ENCODE measurements around the gene SLC26A4.

The SLC26A4 gene

DNA sequence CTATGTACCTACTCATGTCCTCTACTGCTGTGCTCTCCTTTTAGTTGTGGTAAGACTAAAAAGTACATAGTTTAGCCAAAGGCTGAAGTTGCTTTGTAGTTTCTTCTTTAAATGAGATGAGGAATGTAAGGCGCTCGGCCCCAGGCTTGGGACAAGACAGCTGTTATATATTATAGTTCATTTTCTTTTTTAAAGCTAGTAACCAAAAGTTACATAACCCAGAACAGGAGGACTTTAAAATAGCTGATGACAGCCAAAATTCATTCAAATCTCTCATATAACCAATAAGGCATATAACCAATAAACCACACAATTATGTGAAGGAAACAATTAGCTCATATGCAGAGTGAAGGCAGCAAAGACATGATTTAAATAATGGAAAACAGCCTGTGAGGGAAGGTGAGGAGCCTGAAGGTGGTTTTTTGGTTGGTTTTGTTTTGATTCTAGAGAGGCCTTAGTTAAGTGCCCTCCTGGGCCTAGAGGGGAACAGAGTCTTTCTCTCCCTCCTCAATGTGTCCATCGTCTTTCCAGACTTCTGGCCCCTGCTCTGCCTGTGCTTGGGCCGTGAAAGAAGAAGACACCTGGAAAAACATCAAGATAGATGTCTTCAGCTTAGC, 35.8 kb downstream of the SLC26A4 start:
- no peak for DNase-seq (ENCODE audit: low read depth in 2 of 2)

DNA sequence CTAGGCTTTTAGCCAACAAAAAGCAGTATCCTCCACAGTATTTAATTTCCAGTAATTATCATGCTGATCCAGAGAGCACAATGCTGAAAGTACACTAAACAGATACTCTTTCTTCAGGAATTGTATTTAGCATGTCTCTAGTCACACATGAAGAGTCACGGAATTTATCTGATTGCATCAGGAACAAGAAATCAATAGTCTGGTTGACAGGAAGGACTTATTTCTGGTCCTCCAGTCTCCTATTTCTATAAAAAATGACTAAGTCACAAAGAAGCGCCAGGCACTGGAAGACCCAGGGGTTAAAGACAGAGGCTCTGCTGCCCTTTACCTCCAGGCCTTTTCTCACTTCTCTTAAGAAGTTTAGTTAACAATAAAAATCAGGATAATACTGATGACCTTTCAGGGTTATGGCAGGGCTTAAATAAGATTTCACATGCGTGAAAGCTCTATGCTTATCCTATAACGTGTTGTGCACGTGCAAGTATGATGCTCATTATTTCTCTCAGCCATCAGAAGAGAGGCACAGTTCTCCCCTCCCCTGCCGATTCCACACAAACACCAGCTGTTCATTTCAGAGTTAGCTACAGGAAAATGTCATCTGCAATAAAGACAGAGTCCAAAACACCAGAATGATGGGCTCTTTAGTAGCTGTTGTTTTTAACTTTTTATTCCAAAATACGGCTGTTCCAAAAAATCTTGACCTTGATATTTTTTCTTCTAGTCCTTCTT, 36.9 kb downstream of the SLC26A4 start:
- DNase-seq (ENCODE audit: low read depth in 2 of 2) = no peak

DNA sequence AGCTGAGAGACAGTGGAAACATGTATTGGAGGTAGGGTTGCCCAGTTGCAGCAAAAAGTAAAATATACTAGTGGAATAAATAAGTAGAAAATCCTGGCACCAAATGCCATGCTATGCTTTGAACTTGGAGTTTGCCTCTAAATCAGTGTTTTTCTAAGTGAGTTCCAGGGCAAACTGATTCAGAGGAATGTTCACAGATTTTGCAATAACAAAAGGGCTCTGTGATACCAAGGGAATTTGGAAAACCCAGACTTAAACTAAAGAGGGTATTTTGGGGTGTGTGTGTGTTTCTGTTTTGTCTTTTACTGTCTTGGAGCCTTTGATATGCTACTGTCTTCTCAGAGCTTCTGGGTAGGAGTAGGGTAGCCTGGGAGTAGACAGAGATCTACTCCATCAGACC, 39.9 kb downstream of the SLC26A4 start:
- DNase-seq (ENCODE audit: low read depth in 2 of 2) = no peak

DNA sequence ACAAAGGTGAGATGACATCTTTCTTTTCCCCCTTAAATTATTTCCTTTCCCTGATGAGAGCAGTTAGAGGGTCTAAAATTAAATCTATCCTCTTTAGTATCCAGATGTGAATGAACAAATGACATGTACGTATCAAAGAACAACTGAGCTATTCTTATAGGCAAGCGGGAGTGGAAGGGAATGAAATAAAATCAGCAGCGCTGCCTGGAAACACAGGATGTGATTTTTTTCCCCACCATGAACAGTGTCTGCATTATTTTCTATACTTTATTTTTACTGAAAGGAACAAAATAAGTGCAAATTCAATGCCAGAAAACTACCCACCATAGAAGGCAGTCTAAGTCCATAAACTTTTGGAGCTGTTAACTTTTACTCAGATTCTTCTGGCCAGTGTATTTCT, 40.6 kb downstream of the SLC26A4 start:
- DNase-seq (ENCODE audit: low read depth in 2 of 2) = no peak

DNA sequence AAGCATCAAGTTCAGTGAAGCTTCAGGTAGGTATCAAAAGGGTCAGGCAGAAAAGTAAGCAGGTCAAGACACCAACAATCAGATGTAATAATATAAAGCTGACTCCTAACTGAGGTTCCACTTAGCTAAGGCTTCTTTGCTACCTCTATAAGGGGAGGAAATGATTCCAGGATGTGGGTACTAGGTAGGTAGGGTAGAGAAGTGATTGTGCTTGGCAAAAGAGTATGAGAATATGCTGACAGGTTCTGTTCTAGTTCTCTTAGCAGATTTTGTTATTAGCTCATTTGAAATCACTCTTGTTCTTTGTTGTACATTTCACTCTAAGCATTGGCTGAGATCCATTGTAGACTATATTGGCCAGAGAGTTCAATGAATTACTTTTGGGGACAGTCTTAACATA, 42.6 kb downstream of the SLC26A4 start:
- no peak for DNase-seq (ENCODE audit: low read depth in 2 of 2)

DNA sequence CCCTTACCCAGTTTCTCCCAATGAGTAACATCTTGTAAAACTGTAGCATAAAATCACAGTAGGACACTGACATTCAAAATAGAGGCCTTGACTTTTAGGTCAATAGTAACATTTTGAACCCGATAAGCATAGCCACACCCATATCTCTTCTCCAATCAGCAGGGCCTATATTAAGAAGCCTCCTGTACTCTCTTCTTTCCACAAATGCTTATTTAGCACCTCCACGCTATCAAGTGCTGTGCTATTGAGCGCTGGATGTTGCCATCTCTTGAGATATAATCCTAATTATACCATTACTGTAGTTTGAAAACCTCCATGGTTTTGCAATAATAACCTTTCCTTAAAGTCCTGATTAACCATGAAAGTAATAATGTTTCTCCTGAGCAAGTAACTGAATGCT, 43.2 kb downstream of the SLC26A4 start:
- no peak for DNase-seq (ENCODE audit: low read depth in 2 of 2)

DNA sequence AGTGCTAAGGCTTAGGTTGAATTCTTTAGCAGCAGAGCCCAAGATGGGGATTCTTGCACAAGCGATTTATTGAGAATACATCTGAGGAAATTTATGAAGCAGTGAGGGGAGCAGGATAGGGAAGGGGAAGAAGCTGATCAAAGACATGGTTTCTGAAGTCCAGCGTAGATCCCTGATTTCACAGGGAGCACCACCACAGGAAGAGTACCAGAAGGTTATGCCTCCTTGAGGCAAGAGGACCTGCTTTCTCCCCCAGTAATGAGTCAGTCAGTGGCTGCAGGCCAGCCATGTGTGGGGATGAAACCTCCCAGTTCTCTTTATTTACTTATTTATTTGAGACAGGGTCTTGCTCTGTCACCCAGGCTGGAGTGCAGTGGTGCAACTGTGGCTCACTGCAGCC, 48.3 kb downstream of the SLC26A4 start:
- DNase-seq (ENCODE audit: low read depth in 2 of 2) = no peak

DNA sequence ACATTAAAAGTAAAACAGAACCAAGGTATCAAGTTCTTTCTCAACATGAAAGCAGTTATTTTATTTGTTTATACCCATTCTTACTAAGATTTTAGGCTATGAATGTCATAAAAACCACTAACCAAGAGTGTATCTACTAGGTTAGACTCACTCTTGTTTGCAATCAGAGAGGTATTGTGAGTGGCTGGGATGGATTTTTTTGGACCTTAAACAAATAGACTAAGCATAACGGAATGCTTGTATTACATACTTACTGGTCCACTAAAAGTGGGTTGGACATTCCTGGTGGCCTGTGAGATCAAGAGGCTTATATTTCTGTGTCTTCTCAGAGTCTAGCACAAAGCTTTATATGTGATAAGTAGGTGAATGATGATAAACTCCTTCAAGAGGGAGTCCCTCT, 50.7 kb downstream of the SLC26A4 start:
- DNase-seq (ENCODE audit: low read depth in 2 of 2) = no peak

DNA sequence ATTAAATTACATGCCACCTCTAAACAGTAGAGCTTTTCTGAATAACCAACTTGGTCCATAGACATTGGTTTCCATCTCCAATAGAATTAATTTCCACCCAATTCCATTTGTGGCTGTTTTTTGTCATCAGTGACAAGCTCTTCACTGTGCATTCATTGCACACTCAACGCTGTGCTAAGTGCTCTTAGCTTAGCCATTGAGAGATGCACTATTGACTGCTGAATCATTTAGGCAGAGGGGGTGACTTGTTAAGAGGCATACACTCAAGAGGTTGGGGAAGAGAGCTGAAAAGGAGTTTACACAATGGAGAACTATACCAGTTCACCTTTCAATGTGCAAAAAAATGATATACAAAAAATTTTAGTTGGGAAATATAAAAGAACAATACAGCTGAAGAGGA, 51.4 kb downstream of the SLC26A4 start:
- DNase-seq (ENCODE audit: low read depth in 2 of 2) = no peak

DNA sequence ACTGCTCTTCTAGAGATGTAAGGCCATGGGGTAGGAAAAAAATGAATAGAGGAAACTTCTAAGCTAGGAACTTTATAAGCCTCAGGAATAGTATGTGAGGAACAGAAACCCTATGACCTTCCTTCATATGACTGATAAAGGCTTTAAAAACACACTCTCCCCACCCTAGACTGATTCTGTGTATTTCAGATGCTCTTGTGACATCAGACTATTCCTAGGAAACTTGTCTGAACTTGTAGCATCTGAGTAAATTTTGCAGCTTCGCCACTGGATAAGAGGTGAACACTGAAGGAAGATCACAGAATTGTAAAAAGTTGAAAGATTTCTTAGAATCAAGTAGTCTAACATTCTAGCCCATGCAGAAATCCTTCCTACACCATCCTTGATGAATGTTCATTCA, 52.3 kb downstream of the SLC26A4 start:
- DNase-seq (ENCODE audit: low read depth in 2 of 2) = no peak

DNA sequence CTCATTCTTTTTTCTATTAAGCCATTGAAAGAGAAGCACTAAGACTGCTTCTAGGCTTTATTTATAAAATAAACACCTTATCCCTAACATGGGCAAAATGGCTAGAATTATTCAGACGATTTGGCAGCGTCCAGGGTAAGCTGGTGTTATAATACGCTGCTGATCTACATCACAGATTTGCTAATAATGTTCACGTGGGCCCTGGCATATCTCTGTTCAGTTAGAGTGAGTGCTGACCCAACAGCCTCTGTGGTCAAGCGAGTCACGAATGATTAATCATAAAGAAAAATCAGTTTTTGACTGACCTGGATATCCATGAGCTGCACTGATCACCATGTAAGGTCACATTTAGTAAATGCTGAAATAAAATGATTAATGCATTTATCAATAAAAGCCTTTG, 54.9 kb downstream of the SLC26A4 start:
- no peak for DNase-seq (ENCODE audit: low read depth in 2 of 2)

DNA sequence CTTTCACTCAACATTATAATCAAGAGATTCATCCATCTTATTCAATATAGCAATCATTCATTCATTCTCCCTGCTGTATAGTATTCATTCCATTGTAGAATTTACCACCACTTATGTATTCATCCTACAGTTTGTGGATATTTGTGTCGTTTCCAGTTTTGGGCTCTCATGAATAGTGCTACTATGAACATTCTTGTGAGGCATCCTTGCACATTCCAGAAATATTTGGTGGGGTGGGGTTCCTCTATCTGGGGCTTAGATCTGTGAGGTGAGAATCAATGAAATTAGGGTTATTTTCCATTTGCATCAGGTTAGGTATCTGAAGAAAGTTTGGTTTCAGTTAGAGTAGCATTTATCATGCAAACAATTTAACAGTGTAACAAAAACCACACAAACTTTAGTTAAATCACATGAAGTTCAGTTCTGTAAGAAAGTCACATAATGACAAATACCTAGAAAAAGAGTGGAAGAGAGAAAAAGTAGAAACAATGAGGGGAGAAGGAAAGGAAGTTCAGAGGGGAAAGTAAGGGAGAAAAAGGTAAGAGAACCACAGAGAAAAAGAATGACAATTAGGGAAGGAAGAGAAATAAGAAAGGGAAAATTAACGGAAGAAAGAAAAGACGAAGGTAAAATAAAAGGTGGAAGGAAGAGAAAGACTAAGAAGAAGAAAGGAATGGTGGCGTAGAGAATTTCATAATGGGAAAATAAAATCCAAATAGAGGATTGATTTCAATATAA, 58.0 kb downstream of the SLC26A4 start:
- no peak for DNase-seq (ENCODE audit: low read depth in 2 of 2)

DNA sequence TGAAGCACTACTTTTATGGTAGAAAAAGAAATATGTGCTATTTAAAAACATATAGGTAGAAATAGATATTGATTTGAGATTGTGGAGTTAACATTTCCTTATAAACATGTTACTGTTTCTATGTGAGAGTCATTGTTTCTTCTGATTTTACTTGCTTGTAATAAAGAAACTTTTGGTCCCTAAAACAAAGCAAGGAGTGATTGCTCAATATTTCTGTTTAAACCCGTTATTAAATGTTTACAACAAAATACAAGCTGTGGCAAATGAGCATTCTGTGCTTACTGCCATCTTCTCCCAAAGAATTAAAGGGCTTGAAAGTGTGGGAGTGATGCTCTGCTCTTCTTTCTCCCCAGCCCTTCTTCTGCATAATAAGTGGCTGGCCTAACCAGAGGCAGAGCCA, 60.7 kb downstream of the SLC26A4 start:
- DNase-seq (ENCODE audit: low read depth in 2 of 2) = no peak

DNA sequence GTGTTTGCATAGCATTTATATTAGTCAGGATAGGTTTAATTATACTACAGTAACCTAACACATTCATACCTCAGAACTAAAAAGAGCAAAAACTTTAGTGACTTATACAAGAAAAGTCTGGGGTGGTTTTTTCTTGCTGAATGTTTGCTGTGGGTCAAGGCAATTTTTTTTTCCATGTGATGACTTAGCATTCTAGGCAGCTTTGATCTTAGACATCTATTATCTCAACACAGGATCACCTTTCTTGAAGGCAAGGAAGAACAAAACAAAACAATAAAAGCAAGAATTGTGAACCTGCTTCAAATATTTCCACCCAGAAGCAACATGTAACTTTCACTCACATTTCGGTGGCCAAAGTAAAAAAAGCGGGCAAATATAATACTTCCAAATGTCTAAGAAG, 62.6 kb downstream of the SLC26A4 start:
- DNase-seq (ENCODE audit: low read depth in 2 of 2) = no peak

DNA sequence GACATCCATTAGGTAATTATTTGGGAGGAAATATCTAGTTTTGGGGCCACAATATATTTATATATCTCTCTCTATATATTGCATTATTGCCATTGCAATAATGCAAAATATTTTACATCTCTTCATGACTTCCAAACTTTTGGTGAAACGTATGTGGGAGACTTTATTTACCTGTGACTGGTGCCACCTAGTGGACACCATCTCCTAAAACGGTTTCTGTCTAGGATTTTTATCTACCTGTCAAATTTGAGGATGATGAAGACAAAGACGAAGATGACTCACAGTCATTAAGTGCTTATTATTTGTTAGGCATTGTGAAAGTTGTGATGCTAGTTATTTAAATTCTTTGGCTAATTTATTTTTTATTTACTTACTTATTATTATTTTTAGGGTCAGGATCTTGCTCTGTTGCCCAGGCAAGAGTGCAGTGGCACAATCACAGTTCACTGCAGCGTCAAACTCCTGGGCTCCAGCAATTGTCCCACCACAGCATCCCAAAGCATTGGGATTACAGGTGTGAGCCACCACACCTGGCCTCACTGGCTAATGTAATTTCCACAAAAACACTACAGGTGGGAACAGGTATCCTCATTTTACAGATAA, 64.6 kb downstream of the SLC26A4 start:
- DNase-seq (ENCODE audit: low read depth in 2 of 2) = peak in 1 of 2 donors; percentile 15

DNA sequence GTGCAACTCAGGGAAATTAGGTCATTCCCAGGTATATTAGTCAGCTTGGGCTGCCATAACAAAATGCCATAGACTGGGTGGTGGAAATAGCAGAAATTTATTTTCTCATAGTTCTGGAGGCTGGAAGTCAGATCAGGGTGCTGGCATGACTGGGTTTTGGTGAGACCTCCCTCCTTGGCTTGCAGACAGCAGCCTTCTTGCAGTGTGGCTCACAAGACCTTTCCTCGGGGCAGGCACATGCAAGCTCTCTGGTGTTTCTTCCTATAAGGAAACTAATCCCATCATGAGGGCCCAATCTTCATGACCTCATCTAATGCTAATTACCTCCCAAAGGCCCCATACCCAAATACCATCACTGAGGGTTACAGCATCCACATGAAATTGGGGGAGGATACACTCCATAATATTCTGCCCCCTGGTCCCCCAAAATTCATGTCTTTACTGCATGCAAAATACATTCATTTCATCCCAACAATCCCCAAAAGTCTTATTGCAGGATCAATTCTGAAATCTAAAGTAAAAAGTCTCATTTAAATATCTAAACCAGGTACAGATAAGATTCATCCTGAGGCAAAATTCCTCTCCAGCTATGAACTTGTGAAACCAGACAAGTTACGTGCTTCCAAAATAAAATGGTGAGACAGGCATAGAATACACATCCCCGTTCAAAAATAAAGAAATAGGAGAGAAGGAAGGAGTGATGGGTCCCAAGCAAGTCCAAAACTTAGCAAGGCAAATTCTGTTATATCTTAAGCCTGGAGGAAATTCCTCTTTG, 65.9 kb downstream of the SLC26A4 start:
- DNase-seq (ENCODE audit: low read depth in 2 of 2) = no peak

DNA sequence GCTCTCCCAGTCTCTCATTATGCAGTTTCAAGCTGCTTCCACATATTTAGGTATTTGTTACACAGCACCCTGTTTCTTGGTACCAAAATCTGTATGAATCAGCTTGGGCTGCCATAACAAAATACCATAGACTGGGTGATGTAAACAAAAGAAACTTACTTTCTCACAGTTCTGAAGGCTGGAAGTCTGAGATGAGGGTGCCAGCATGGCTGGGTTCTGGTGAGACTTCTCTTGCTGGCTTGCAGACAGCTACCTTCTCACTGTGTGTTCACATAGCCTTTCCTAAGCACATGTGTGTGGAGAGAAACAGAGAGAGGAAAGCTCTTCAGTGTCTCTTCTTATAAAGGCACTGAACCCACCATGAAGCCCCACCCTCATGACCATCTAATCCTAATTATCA, 67.6 kb downstream of the SLC26A4 start:
- DNase-seq (ENCODE audit: low read depth in 2 of 2) = no peak

DNA sequence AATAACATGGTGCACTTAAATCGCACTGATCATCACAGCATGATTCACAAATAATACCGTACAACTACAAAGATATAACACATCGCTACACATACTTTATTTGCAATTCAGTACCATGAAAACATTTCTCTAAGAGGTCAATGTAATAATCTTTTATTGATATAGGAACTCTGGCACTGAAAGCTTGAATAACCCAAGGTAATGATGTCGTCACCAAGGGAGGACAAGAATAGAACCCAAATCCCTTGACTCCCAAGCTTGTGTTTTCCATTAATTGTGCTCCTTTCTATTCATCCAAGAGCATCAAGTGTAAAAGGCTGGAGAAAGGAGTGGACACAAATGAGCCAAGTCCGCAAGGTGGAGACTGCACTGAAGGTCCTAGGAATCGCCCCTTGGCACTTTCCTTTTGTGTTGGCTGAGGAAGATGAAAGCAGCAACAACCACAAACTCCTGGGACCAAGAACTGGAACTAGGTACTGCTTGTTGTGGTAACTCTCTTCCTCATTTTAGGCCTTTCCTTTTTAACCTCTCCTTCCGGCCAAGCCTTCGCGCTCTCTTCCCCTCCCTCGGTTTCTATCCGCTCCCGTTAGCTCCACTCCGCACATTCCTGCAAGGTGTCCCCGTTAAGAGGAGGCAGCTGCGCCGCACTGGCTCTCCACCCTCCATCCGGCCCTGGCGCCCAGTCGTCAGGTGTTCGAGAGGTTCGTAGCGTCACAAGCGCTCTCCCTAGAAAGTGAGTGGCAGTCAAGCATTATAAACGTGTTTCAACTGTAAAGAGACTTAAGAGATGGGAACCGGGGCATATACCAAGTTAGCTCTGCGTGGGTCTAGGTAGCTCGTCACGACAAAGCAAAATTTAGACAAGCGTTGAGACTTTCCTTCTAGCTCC, 82.3 kb downstream of the SLC26A4 start:
- DNase-seq (ENCODE audit: low read depth in 2 of 2) = peak; percentile 13 to 29

DNA sequence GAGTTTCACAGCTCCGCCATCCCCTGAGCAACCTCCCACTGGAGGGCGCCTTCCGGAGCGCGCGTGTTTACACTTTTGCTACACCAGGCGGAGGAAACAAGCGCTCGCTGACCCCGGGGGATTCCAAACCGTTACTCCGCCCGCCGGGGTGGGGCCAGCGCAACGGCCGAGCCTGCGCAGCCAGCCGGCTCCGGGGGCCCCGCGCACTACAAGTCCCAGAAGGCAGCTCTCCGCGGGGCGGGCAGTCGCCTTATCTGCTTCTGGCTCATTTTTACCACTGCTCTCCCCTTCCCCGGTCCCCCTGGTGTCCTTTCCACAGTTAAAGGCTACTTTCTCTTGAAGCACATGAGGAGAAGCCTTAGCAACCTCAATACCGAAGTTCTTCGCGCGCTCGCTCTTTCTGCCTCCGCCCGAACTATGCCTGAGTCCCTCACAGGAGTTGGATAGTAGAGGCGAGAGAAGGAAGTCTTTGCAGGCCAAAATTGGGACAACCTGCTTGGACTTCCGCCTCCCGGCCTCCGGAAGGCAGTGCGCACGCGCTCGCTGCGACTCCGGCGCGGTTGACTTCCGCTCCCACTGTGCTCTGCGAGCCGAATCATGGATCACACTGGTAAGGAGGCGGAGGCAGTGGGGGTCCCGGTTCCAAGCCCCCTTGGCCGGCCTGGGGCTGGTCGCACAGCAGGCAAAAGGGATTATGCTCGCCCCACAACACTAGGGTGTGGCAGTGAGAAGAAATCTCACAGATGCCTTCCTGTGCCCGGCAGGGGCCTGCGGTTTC, 83.1 kb downstream of the SLC26A4 start, which contains the start of gene CBLL1:
CBLL1 (plus strand) TSS at position 576 of the 778 bp plus-strand sequence; CDS start at position 598, 22 bp downstream.
- peak; percentile 95 to 96 for DNase-seq (ENCODE audit: low read depth in 2 of 2)

DNA sequence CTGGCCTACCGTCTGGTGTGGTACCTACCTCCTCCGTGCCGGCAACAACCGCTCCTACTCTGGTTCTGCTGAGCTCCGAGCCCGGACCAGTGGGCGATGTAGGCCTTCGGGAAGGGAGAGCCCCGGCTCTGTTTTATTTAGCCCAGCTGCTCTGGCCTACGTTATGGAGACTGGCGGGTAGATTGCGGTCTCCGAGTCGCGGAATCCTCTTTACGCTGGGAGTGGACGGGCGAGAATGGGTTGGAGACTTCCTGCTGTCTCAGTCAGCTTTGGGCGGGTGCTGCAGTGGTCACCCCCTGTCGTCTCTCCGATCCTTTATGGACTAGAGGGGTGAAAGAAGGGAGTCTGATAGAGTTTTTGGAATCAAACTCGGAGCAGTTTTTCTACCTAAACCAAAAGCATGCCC, 83.7 kb downstream of the SLC26A4 start:
- no peak for DNase-seq (ENCODE audit: low read depth in 2 of 2)
